ENCODE measurements around the gene COL4A1. TPM values are rescaled to one million over a fixed set of nuclear protein-coding genes. Genes with fewer than 3 reads are reported as not detected.

COL4A1 gene
- total RNA-seq, 2 experiments from 2014 or later = 0.08 to 0.16 TPM

DNA sequence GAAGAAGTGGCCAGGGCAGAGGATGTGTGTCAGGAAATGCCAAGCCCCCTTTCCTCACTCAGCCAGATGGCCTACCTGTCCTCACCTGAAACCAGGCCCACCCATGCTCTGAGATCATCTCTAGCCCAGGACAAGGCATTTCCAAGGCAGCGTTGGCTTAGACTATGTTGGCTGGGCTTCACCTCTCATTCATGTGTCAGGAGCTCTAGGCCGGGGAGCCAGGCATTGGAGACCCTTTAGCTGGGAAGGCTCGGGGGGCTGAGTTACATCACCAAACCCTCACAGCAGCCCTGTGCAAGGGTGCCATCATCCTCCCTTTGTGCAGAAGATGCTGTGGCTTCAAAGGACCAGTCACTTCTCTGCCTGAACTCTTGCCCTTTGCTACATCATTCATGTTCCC, 40.1 kb upstream of the COL4A1 start:
- DNase-seq (no peak), ATAC-seq (ENCODE audit: poor library complexity) (no peak)
- TF ChIP-seq, protein P1, sequence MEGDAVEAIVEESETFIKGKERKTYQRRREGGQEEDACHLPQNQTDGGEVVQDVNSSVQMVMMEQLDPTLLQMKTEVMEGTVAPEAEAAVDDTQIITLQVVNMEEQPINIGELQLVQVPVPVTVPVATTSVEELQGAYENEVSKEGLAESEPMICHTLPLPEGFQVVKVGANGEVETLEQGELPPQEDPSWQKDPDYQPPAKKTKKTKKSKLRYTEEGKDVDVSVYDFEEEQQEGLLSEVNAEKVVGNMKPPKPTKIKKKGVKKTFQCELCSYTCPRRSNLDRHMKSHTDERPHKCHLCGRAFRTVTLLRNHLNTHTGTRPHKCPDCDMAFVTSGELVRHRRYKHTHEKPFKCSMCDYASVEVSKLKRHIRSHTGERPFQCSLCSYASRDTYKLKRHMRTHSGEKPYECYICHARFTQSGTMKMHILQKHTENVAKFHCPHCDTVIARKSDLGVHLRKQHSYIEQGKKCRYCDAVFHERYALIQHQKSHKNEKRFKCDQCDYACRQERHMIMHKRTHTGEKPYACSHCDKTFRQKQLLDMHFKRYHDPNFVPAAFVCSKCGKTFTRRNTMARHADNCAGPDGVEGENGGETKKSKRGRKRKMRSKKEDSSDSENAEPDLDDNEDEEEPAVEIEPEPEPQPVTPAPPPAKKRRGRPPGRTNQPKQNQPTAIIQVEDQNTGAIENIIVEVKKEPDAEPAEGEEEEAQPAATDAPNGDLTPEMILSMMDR (IDR thresholded peaks at IDR 0.05) = no peak
- POLR2A ChIA-PET = no interaction called here
- Histone ChIP-seq H3K9me3 (ENCODE audit: control insufficient read depth in 1 of 2, insufficient read depth in 1 of 2, low read length in 2 of 2) (no peaks in the 10 kb centered on the region), H3K27me3 (ENCODE audit: control insufficient read depth in 1 of 2, insufficient read depth in 2 of 2, low read length in 2 of 2) (no peaks in the 10 kb centered on the region), H3K4me1 (ENCODE audit: insufficient read depth, low read length) (no peaks in the 10 kb centered on the region), H3K27ac (ENCODE audit: low read depth in 1 of 2, low read length in 2 of 2) (no peak overlapping the region), H3K36me3 (ENCODE audit: insufficient read depth, low read length) (no peaks in the 10 kb centered on the region), H3K4me3 (ENCODE audit: low read length) (no peak overlapping the region)
- H3K4me1 Mint-ChIP-seq (ENCODE audit: low read depth) = no peaks in the 10 kb centered on the region
- no peak overlapping the region for H3K27ac Mint-ChIP-seq
- no peaks in the 10 kb centered on the region for H3K9me3 Mint-ChIP-seq
- H3K36me3 Mint-ChIP-seq (ENCODE audit: low read depth) = no peaks in the 10 kb centered on the region
- H3K4me3 Mint-ChIP-seq = no peak overlapping the region
- CTCF ChIA-PET = no interaction called here
- H3K27me3 Mint-ChIP-seq = peaks cover 14% of the 10 kb centered on the region
- intact Hi-C loops (cut with DNase I, micrococcal nuclease) = no loop called here

DNA sequence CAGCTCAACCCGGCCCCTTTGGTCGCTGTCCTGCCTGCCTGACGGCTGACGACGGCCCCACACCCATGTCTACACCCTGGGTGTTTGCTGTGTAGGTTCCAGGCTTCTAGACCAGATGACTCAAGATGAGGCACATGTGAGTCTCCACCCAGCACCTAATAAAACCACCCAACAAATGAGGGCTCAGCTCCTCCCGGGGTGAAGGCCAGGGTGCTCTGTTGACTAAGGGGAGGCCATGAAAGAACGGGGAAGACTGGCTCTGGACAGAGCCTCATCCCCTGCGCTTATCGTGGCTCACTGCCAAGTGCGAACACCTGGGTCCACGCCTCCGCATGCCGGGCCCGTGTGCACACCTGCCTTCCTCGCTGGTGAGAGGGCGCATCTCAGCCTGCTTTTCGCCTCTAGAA, 39.7 kb upstream of the COL4A1 start:
- no peak for ATAC-seq (ENCODE audit: poor library complexity)
- TF ChIP-seq, protein P1 (IDR thresholded peaks at IDR 0.05) = no peak
- no peaks in the 10 kb centered on the region for H3K36me3 ChIP-seq (ENCODE audit: insufficient read depth, low read length)
- H3K27me3 ChIP-seq (ENCODE audit: control insufficient read depth in 1 of 2, insufficient read depth in 2 of 2, low read length in 2 of 2) = no peaks in the 10 kb centered on the region
- POLR2A ChIA-PET = no interaction called here
- peaks cover 3% of the 10 kb centered on the region for H3K4me1 Mint-ChIP-seq (ENCODE audit: low read depth)
- DNase-seq = no peak
- CTCF ChIA-PET = no interaction called here
- no peak overlapping the region for H3K27ac ChIP-seq (ENCODE audit: low read depth in 1 of 2, low read length in 2 of 2)
- intact Hi-C loops (cut with DNase I, micrococcal nuclease) = no loop called here
- H3K27ac Mint-ChIP-seq = no peak overlapping the region
- no peak overlapping the region for H3K4me3 Mint-ChIP-seq
- no peaks in the 10 kb centered on the region for H3K4me1 ChIP-seq (ENCODE audit: insufficient read depth, low read length)
- H3K27me3 Mint-ChIP-seq = peaks cover 14% of the 10 kb centered on the region
- no peaks in the 10 kb centered on the region for H3K9me3 ChIP-seq (ENCODE audit: control insufficient read depth in 1 of 2, insufficient read depth in 1 of 2, low read length in 2 of 2)
- no peaks in the 10 kb centered on the region for H3K9me3 Mint-ChIP-seq
- H3K36me3 Mint-ChIP-seq (ENCODE audit: low read depth) = no peaks in the 10 kb centered on the region
- no peak overlapping the region for H3K4me3 ChIP-seq (ENCODE audit: low read length)

DNA sequence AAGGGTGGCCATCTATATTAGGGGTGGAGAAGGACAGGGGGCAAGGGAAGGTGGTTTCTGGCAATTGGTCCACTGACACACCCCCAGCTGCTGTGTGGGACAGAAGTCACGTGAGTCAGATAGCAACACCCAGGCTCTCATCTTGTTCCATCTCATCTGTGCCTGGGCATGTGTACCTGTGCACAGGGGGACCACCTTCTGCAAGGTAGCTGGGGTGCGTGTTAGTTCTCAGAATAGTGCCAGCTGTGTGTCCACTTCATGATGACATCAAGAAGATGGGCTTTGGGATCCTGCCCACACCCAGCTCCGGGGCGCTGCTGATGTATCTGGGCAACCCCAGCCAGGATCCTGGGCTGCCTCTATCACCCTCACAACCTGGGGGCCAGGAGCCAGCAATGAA, 38.7 kb upstream of the COL4A1 start:
- Mint-ChIP-seq H3K9me3 (no peaks in the 10 kb centered on the region), H3K4me3 (no peak overlapping the region), H3K36me3 (ENCODE audit: low read depth) (no peaks in the 10 kb centered on the region), H3K27me3 (peaks cover 14% of the 10 kb centered on the region), H3K27ac (no peak overlapping the region), H3K4me1 (ENCODE audit: low read depth) (peaks cover 13% of the 10 kb centered on the region)
- Histone ChIP-seq H3K9me3 (ENCODE audit: control insufficient read depth in 1 of 2, insufficient read depth in 1 of 2, low read length in 2 of 2) (no peaks in the 10 kb centered on the region), H3K27ac (ENCODE audit: low read depth in 1 of 2, low read length in 2 of 2) (no peak overlapping the region), H3K4me3 (ENCODE audit: low read length) (no peak overlapping the region), H3K4me1 (ENCODE audit: insufficient read depth, low read length) (peaks cover 9% of the 10 kb centered on the region), H3K27me3 (ENCODE audit: control insufficient read depth in 1 of 2, insufficient read depth in 2 of 2, low read length in 2 of 2) (no peaks in the 10 kb centered on the region), H3K36me3 (ENCODE audit: insufficient read depth, low read length) (no peaks in the 10 kb centered on the region)
- intact Hi-C loops (cut with DNase I, micrococcal nuclease) = no loop called here
- ATAC-seq (ENCODE audit: poor library complexity) = no peak
- ChIA-PET POLR2A (no interaction called here), CTCF (no interaction called here)
- TF ChIP-seq, protein P1 (IDR thresholded peaks at IDR 0.05) = no peak
- DNase-seq = no peak

Measured in CD4-positive, alpha-beta T cell (primary cell).